MM.1S (cell line): Measurements from ENCODE around the gene EPDR1.

Experiments
- DNase-seq: peaks from one replicate; pipeline ENCODE4 v3.0.0-alpha.2; 2015
- H2AFZ ChIP-seq: fragments of 300-600 bp; sonication (generic); 2 replicates; pipeline ENCODE4 v1.6.0; 2016; ENCODE audit warnings: antibody characterized with exemption, low read length
- H3F3A ChIP-seq: fragments of 300-600 bp; sonication (generic); 2 replicates; pipeline ENCODE4 v1.6.1; 2016; ENCODE audit warnings: mild to moderate bottlenecking, antibody characterized with exemption, low read length, moderate library complexity, mixed read lengths; ENCODE audit not compliant: insufficient read depth
- H3K27ac ChIP-seq: fragments of 300-600 bp; sonication (generic); 2 replicates; pipeline ENCODE4 v1.5.1; 2016; ENCODE audit warnings: mild to moderate bottlenecking, low read length
- H3K27me3 ChIP-seq: fragments of 300-600 bp; sonication (generic); replicated peaks from 2 replicates; pipeline ENCODE4 v1.6.0; 2016; ENCODE audit warnings: low read length; ENCODE audit not compliant: insufficient read depth
- H3K36me3 ChIP-seq: fragments of 300-600 bp; sonication (generic); replicated peaks from 2 replicates; pipeline ENCODE4 v1.6.1; 2016; ENCODE audit warnings: mild to moderate bottlenecking, low read length, mixed read lengths; ENCODE audit not compliant: insufficient read depth
- H3K4me1 ChIP-seq: fragments of 300-600 bp; sonication (generic); 2 replicates; pipeline ENCODE4 v1.6.1; 2016; ENCODE audit warnings: low read length, mixed read lengths
- H3K4me2 ChIP-seq: fragments of 300-600 bp; sonication (generic); 2 replicates; pipeline ENCODE4 v1.6.0; 2016; ENCODE audit warnings: low read depth, low read length
- H3K4me3 ChIP-seq: fragments of 300-600 bp; sonication (generic); 2 replicates; pipeline ENCODE4 v1.5.1; 2016; ENCODE audit warnings: low read length, mixed read lengths
- H3K79me2 ChIP-seq: fragments of 300-600 bp; sonication (generic); 2 replicates; pipeline ENCODE4 v1.6.1; 2016; ENCODE audit warnings: mixed run types, low read length, mixed read lengths
- H3K9ac ChIP-seq: fragments of 300-600 bp; sonication (generic); 2 replicates; pipeline ENCODE4 v1.6.1; 2016; ENCODE audit warnings: low read length, mixed read lengths
- H3K9me2 ChIP-seq: fragments of 300-600 bp; sonication (generic); replicated peaks from 2 replicates; pipeline ENCODE4 v1.6.1; 2016; ENCODE audit warnings: mild to moderate bottlenecking, low read length, mixed read lengths; ENCODE audit not compliant: insufficient read depth
- H3K9me3 ChIP-seq: fragments of 300-600 bp; sonication (generic); replicated peaks from 2 replicates; pipeline ENCODE4 v1.6.1; 2016; ENCODE audit warnings: mild to moderate bottlenecking, low read length, mixed read lengths; ENCODE audit not compliant: insufficient read depth
- H4K20me1 ChIP-seq: fragments of 300-600 bp; sonication (generic); 2 replicates; pipeline ENCODE4 v1.6.1; 2016; ENCODE audit warnings: mild to moderate bottlenecking, low read length, moderate library complexity, mixed read lengths; ENCODE audit not compliant: insufficient read depth
- CTCF ChIP-seq: fragments of 300-600 bp; sonication (generic); IDR thresholded peaks from 2 replicates; pipeline ENCODE4 v1.5.1; 2016; ENCODE audit warnings: antibody characterized with exemption, low read length, mixed read lengths
- EZH2 ChIP-seq: fragments of 300-600 bp; sonication (generic); optimal IDR thresholded peaks from 2 replicates; pipeline ENCODE3; 2017; ENCODE audit warnings: low read depth, mild to moderate bottlenecking, antibody characterized with exemption, low read length, mixed read lengths
- EZH2phosphoT487 ChIP-seq: fragments of 300-600 bp; sonication (generic); IDR thresholded peaks from 2 replicates; pipeline ENCODE4 v1.6.1; 2018; ENCODE audit warnings: antibody characterized with exemption, low read length

The EPDR1 gene

GRCh38 chr7:37918526-37918925 is 1.9 kb upstream of the EPDR1 start:
- DNase-seq: no peak
- Histone ChIP-seq H3K4me2 (no peak overlapping the region), H2AFZ (no peak overlapping the region), H3K27ac (no peak overlapping the region), H3K9ac (no peak overlapping the region), H3K36me3 (no peaks in the 10 kb centered on the region), H3F3A (peaks cover 15% of the 10 kb centered on the region; the same call in 1 of the 2 replicates), H3K4me3 (no peak overlapping the region), H3K27me3 (no peaks in the 10 kb centered on the region), H3K4me1 (peaks cover 10% of the 10 kb centered on the region), H3K9me2 (no peaks in the 10 kb centered on the region), H3K9me3 (no peaks in the 10 kb centered on the region), H4K20me1 (no peaks in the 10 kb centered on the region), H3K79me2 (peaks cover 20% of the 10 kb centered on the region)
- TF ChIP-seq EZH2phosphoT487 (no peak), CTCF (peak; percentile 18)

GRCh38 chr7:37920849-37921805 is 687 bp downstream of the EPDR1 start:
- H3K9me2 ChIP-seq: no peaks in the 10 kb centered on the region
- peak overlapping the region; percentile 73 for H3K4me3 ChIP-seq
- 0 out of 2 replicates have a peak, but pooled peaks cover 5% of the 10 kb centered on the region for H3K36me3 ChIP-seq
- H4K20me1 ChIP-seq: no peaks in the 10 kb centered on the region
- no peaks in the 10 kb centered on the region for H3K27me3 ChIP-seq
- peak overlapping the region; percentile 80 for H3K9ac ChIP-seq
- H2AFZ ChIP-seq: peak overlapping the region; percentile 92
- peak overlapping the region; percentile 84 for H3K4me2 ChIP-seq
- H3K4me1 ChIP-seq: peaks cover 10% of the 10 kb centered on the region
- peaks cover 15% of the 10 kb centered on the region; the same call in 1 of the 2 replicates for H3F3A ChIP-seq
- peaks cover 46% of the 10 kb centered on the region for H3K79me2 ChIP-seq
- peak; percentile 72 for DNase-seq
- TF ChIP-seq CTCF (peak; percentile 30), EZH2 (no peak)
- H3K27ac ChIP-seq: peak overlapping the region; percentile 61
- H3K9me3 ChIP-seq: no peaks in the 10 kb centered on the region

GRCh38 chr7:37921876-37922275 is 1.4 kb downstream of the EPDR1 start:
- Histone ChIP-seq H3K79me2 (peaks cover 53% of the 10 kb centered on the region), H3K4me3 (peak overlapping the region; percentile 73), H3K36me3 (0 out of 2 replicates have a peak, but pooled peaks cover 5% of the 10 kb centered on the region), H3K4me1 (peaks cover 10% of the 10 kb centered on the region), H3K27ac (no peak overlapping the region), H2AFZ (no peak overlapping the region), H4K20me1 (no peaks in the 10 kb centered on the region), H3K9ac (peak overlapping the region; percentile 80; the same call in 1 of the 2 replicates), H3F3A (peaks cover 15% of the 10 kb centered on the region; the same call in 1 of the 2 replicates), H3K27me3 (no peaks in the 10 kb centered on the region), H3K9me2 (no peaks in the 10 kb centered on the region), H3K9me3 (no peaks in the 10 kb centered on the region), H3K4me2 (peak overlapping the region; percentile 84)
- DNase-seq: no peak
- no peak for TF ChIP-seq EZH2phosphoT487
- no peak for TF ChIP-seq EZH2
- no peak for TF ChIP-seq CTCF
